H9 (cell line): ENCODE measurements around the gene MYBBP1A. TPM values are rescaled to one million over a fixed set of nuclear protein-coding genes. Genes with fewer than 3 reads are reported as not detected.

Source experiments
- DNase-seq: peaks from one replicate; pipeline ENCODE4 v3.0.0-alpha.2; 2017
- H2AFZ ChIP-seq: one replicate; pipeline ENCODE4 v1.6.1; 2013; ENCODE audit warnings: mild to moderate bottlenecking, low read length, control low read depth, moderate library complexity
- H2AK5ac ChIP-seq: 2 replicates; pipeline ENCODE4 v1.6.1; 2013; ENCODE audit warnings: low read length, control low read depth, mixed read lengths; ENCODE audit not compliant: insufficient read length
- H2BK120ac ChIP-seq: one replicate; pipeline ENCODE4 v1.6.1; 2013; ENCODE audit warnings: low read depth, mild to moderate bottlenecking, low read length, control low read depth, inconsistent platforms; ENCODE audit not compliant: poor library complexity, severe bottlenecking
- H2BK12ac ChIP-seq: 2 replicates; pipeline ENCODE4 v1.6.1; 2013; ENCODE audit warnings: low read length, control low read depth, mixed read lengths, low read depth; ENCODE audit not compliant: insufficient read length
- H2BK15ac ChIP-seq: 2 replicates; pipeline ENCODE4 v1.6.1; 2013; ENCODE audit warnings: low read depth, low read length, control low read depth
- H2BK20ac ChIP-seq: one replicate; pipeline ENCODE4 v1.6.1; 2013; ENCODE audit warnings: low read depth, mild to moderate bottlenecking, low read length, control low read depth, inconsistent platforms; ENCODE audit not compliant: poor library complexity, severe bottlenecking
- H2BK5ac ChIP-seq: 2 replicates; pipeline ENCODE4 v1.6.1; 2013; ENCODE audit warnings: low read length, control low read depth, mixed read lengths; ENCODE audit not compliant: insufficient read length
- H3K14ac ChIP-seq: 2 replicates; pipeline ENCODE4 v1.6.1; 2013; ENCODE audit warnings: low read length, control low read depth; ENCODE audit not compliant: insufficient read depth
- H3K18ac ChIP-seq: 2 replicates; pipeline ENCODE4 v1.6.1; 2013; ENCODE audit warnings: low read depth, mild to moderate bottlenecking, mixed read lengths, low read length, control low read depth; ENCODE audit not compliant: insufficient read length
- H3K23ac ChIP-seq: 2 replicates; pipeline ENCODE4 v1.6.1; 2013; ENCODE audit warnings: low read length, control low read depth, mixed read lengths, low read depth; ENCODE audit not compliant: insufficient read length
- H3K23me2 ChIP-seq: 2 replicates; pipeline ENCODE4 v1.6.1; 2013; ENCODE audit warnings: low read depth, mild to moderate bottlenecking, mixed read lengths, low read length, control low read depth; ENCODE audit not compliant: insufficient read length, poor library complexity, severe bottlenecking
- H3K27ac ChIP-seq: 2 replicates; pipeline ENCODE4 v1.5.1; 2013; ENCODE audit warnings: low read length, control low read depth, mixed read lengths, low read depth; ENCODE audit not compliant: insufficient read length
- H3K27me3 ChIP-seq: 2 replicates; pipeline ENCODE4 v1.6.1; 2013; ENCODE audit warnings: low read length, control low read depth, inconsistent platforms; ENCODE audit not compliant: insufficient read depth
- H3K4ac ChIP-seq: 2 replicates; pipeline ENCODE4 v1.6.1; 2013; ENCODE audit warnings: low read depth, mild to moderate bottlenecking, control low read depth, inconsistent platforms, low read length, moderate library complexity
- H3K4me1 ChIP-seq: 2 replicates; pipeline ENCODE4 v1.6.1; 2013; ENCODE audit warnings: low read length, control low read depth, inconsistent platforms; ENCODE audit not compliant: insufficient read depth
- H3K4me2 ChIP-seq: 2 replicates; pipeline ENCODE4 v1.6.1; 2013; ENCODE audit warnings: low read length, control low read depth, mixed read lengths; ENCODE audit not compliant: insufficient read length, insufficient read depth
- H3K56ac ChIP-seq: 2 replicates; pipeline ENCODE4 v1.6.1; 2013; ENCODE audit warnings: low read depth, mild to moderate bottlenecking, mixed read lengths, low read length, control low read depth; ENCODE audit not compliant: insufficient read length
- H3K79me1 ChIP-seq: 2 replicates; pipeline ENCODE4 v1.6.1; 2013; ENCODE audit warnings: low read depth, mild to moderate bottlenecking, moderate library complexity, low read length, control low read depth, inconsistent platforms; ENCODE audit not compliant: insufficient read depth, poor library complexity, severe bottlenecking
- H3K79me2 ChIP-seq: 2 replicates; pipeline ENCODE4 v1.6.1; 2013; ENCODE audit warnings: low read length, control low read depth, inconsistent platforms; ENCODE audit not compliant: insufficient read depth
- H3K9ac ChIP-seq: 2 replicates; pipeline ENCODE4 v1.6.1; 2013; ENCODE audit warnings: low read length, control low read depth, mixed read lengths; ENCODE audit not compliant: insufficient read length; ENCODE audit errors: extremely low read depth
- H3K9me3 ChIP-seq: one replicate; pipeline ENCODE4 v1.6.1; 2013; ENCODE audit warnings: low read depth, low read length, inconsistent platforms; ENCODE audit not compliant: control insufficient read depth
- H3T11ph ChIP-seq: one replicate; pipeline ENCODE4 v1.6.1; 2013; ENCODE audit warnings: mild to moderate bottlenecking, low read length, control low read depth, inconsistent platforms
- H4K20me1 ChIP-seq: one replicate; pipeline ENCODE4 v1.6.1; 2013; ENCODE audit not compliant: control insufficient read depth, insufficient read length, insufficient read depth
- H4K5ac ChIP-seq: 2 replicates; pipeline ENCODE4 v1.6.1; 2013; ENCODE audit warnings: low read depth, mild to moderate bottlenecking, mixed read lengths, low read length, control low read depth; ENCODE audit not compliant: insufficient read length
- H4K8ac ChIP-seq: replicated peaks from 2 replicates; pipeline ENCODE4 v1.6.1; 2013; ENCODE audit warnings: low read length, control low read depth, mixed read lengths, low read depth; ENCODE audit not compliant: insufficient read length
- H4K91ac ChIP-seq: 2 replicates; pipeline ENCODE4 v1.6.1; 2013; ENCODE audit warnings: low read depth, mild to moderate bottlenecking, moderate library complexity, mixed read lengths, low read length, control low read depth; ENCODE audit not compliant: insufficient read length
- H3K27ac Mint-ChIP-seq, 3 experiments: 2 replicates in 2 of 3; 3 replicates in 1 of 3; pipeline ENCODE4 v1.8.0; 2020 to 2021; ENCODE audit warnings: mixed read lengths in 3 of 3, mild to moderate bottlenecking in 1 of 3, moderate library complexity in 1 of 3
- H3K27me3 Mint-ChIP-seq: 2 replicates; pipeline ENCODE4 v1.8.0; 2021; ENCODE audit warnings: low read depth, mild to moderate bottlenecking, moderate library complexity, mixed read lengths
- H3K36me3 Mint-ChIP-seq, 3 experiments: 2 replicates in 2 of 3; 3 replicates in 1 of 3; pipeline ENCODE4 v1.8.0; 2020 to 2021; ENCODE audit warnings: low read depth in 3 of 3, mixed read lengths in 3 of 3; ENCODE audit not compliant: insufficient read depth in 1 of 3
- H3K4me1 Mint-ChIP-seq, 2 experiments: 2 replicates each; pipeline ENCODE4 v1.8.0; 2020; ENCODE audit warnings: mixed read lengths in 2 of 2
- H3K4me3 Mint-ChIP-seq, 2 experiments: 2 replicates in 1 of 2; 3 replicates in 1 of 2; pipeline ENCODE4 v1.8.0; 2020 to 2021; ENCODE audit warnings: mild to moderate bottlenecking in 2 of 2, mixed read lengths in 2 of 2, moderate library complexity in 1 of 2
- H3K9me3 Mint-ChIP-seq, 2 experiments: 2 replicates in 1 of 2; 3 replicates in 1 of 2; pipeline ENCODE4 v1.8.0; 2020; ENCODE audit warnings: mild to moderate bottlenecking in 2 of 2, mixed read lengths in 2 of 2, moderate library complexity in 1 of 2
- WGBS: extraction: QIAGEN DNeasy Blood & Tissue Kit; methylation state at CpG from one replicate; pipeline ENCODE4 v1.1.7; 2013; ENCODE audit warnings: missing lambda C conversion rate, low lambda C conversion rate, mixed read lengths; ENCODE audit not compliant: insufficient read length; ENCODE audit errors: extremely low coverage; 5-methylcytosine and 5-hydroxymethylcytosine counted together
- total RNA-seq: library from RNA; stranded (reverse); gene quantifications from 2 replicates; pipeline ENCODE4 v1.2.1, GENCODE V29; 2021
- TF ChIP-seq, protein P1 (sequence below): fragments of 200-600 bp; sonication (generic); conservative IDR thresholded peaks from 3 replicates; pipeline ENCODE4 v1.8.0; 2021; ENCODE audit warnings: antibody characterized with exemption, mild to moderate bottlenecking

The MYBBP1A gene
- total RNA-seq, 1 experiment from 2014 or later, result 181 TPM

DNA sequence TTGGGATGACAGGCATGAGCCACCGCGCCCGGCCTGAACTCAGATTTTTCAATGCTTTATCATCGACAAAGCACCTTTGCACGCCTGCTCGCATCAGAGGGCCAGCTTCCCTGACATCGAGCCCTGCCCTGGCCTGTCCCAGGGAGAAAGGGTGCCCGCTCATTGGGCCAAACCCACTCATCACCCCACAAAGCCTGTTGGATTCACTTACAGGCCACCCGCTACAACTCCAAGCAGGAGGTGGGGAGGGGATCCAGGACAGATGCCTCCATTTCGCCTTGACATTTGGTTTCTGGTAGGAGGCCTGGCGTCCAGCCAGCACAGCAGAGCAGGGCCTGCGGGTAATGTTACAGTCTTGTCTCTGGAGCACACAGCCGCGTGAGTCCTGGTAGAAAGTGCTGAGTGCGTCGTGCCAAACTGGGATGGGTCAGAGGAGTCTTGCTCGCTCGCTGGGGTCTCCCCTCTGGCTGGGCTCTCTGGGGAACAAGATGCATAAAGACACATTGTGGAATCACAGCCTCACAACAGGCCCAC lies 49.0 kb upstream of the MYBBP1A start:
- Histone ChIP-seq H3K14ac (no peak overlapping the region), H2BK15ac (no peak overlapping the region), H3K27me3 (no peaks in the 10 kb centered on the region), H3K9me3 (no peaks in the 10 kb centered on the region), H2BK20ac (no peak overlapping the region), H3K23ac (no peak overlapping the region), H4K20me1 (no peaks in the 10 kb centered on the region), H3K4ac (no peak overlapping the region), H2AK5ac (no peak overlapping the region), H3K56ac (no peak overlapping the region), H3K9ac (no peak overlapping the region), H4K91ac (no peak overlapping the region), H3K79me2 (no peaks in the 10 kb centered on the region), H3K4me2 (no peak overlapping the region), H3K79me1 (no peaks in the 10 kb centered on the region), H3K23me2 (no peaks in the 10 kb centered on the region), H2BK12ac (no peak overlapping the region), H2AFZ (no peak overlapping the region), H3K4me1 (peaks cover 3% of the 10 kb centered on the region; the same call in 1 of the 2 replicates), H4K8ac (no peak overlapping the region), H3K27ac (no peak overlapping the region), H3T11ph (no peak overlapping the region), H3K18ac (no peak overlapping the region), H2BK5ac (no peak overlapping the region), H4K5ac (no peak overlapping the region), H2BK120ac (no peak overlapping the region)
- DNase-seq, result no peak
- no CpG with 5 or more reads among the region's 18 CpGs for WGBS
- Mint-ChIP-seq H3K27ac (peak overlapping the region in 2 of 3 experiments; percentile 31 to 78; a peak in 3 of 7 replicates), H3K9me3 (no peaks in the 10 kb centered on the region; a peak in 1 of 5 replicates), H3K4me3 (no peak overlapping the region; a peak in 1 of 5 replicates), H3K4me1 (peaks cover 31 to 49% of the 10 kb centered on the region in 2 experiments), H3K36me3 (no peaks in the 10 kb centered on the region), H3K27me3 (peaks cover 7% of the 10 kb centered on the region)
- TF ChIP-seq, protein P1, sequence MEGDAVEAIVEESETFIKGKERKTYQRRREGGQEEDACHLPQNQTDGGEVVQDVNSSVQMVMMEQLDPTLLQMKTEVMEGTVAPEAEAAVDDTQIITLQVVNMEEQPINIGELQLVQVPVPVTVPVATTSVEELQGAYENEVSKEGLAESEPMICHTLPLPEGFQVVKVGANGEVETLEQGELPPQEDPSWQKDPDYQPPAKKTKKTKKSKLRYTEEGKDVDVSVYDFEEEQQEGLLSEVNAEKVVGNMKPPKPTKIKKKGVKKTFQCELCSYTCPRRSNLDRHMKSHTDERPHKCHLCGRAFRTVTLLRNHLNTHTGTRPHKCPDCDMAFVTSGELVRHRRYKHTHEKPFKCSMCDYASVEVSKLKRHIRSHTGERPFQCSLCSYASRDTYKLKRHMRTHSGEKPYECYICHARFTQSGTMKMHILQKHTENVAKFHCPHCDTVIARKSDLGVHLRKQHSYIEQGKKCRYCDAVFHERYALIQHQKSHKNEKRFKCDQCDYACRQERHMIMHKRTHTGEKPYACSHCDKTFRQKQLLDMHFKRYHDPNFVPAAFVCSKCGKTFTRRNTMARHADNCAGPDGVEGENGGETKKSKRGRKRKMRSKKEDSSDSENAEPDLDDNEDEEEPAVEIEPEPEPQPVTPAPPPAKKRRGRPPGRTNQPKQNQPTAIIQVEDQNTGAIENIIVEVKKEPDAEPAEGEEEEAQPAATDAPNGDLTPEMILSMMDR, result no peak
